GM23338 (cell line): ENCODE data around the gene FMN1. TPM values are rescaled to one million over a fixed set of nuclear protein-coding genes. Genes with fewer than 3 reads are reported as not detected.
A peak's percentile ranks its signal among the peaks of the same experiment; 100 is the strongest.

Experiments
- ATAC-seq: fragments of 200-7000 bp; cut with Tn5 transposase; 3 replicates; pipeline ENCODE4 v1.9.1; 2020
- DNase-seq: peaks from one replicate; pipeline ENCODE4 v3.0.0-alpha.2; 2015; ENCODE audit warnings: low spot score
- H2AFZ ChIP-seq: fragments of 200-600 bp; sonication (generic); 2 replicates; pipeline ENCODE4 v1.8.0; 2016; ENCODE audit warnings: antibody characterized with exemption, mild to moderate bottlenecking, moderate library complexity
- H3F3A ChIP-seq: fragments of 200-600 bp; sonication (generic); replicated peaks from 2 replicates; pipeline ENCODE4 v1.8.0; 2017; ENCODE audit warnings: antibody characterized with exemption, mixed run types, low read depth
- H3K27ac ChIP-seq: fragments of 200-600 bp; sonication (generic); 2 replicates; pipeline ENCODE4 v1.6.1; 2016; ENCODE audit warnings: low read depth
- H3K27me3 ChIP-seq: fragments of 200-600 bp; sonication (generic); 2 replicates; pipeline ENCODE4 v1.8.0; 2016; ENCODE audit warnings: mild to moderate bottlenecking, mixed run types, moderate library complexity; ENCODE audit not compliant: insufficient read depth
- H3K36me3 ChIP-seq: fragments of 200-600 bp; sonication (generic); 2 replicates; pipeline ENCODE4 v1.8.0; 2016; ENCODE audit warnings: mild to moderate bottlenecking; ENCODE audit not compliant: insufficient read depth
- H3K4me1 ChIP-seq: fragments of 200-600 bp; sonication (generic); 2 replicates; pipeline ENCODE4 v1.8.0; 2016; ENCODE audit warnings: mild to moderate bottlenecking, moderate library complexity; ENCODE audit not compliant: insufficient read depth
- H3K4me2 ChIP-seq: fragments of 200-600 bp; sonication (generic); 2 replicates; pipeline ENCODE4 v1.7.1; 2017; ENCODE audit warnings: mixed run types
- H3K4me3 ChIP-seq: fragments of 200-600 bp; sonication (generic); 2 replicates; pipeline ENCODE4 v1.6.1; 2016; ENCODE audit warnings: mixed run types
- H3K79me2 ChIP-seq: fragments of 200-600 bp; sonication (generic); replicated peaks from 2 replicates; pipeline ENCODE4 v1.8.0; 2017; ENCODE audit warnings: mild to moderate bottlenecking; ENCODE audit not compliant: insufficient read depth
- H3K9me2 ChIP-seq: fragments of 200-600 bp; sonication (generic); 2 replicates; pipeline ENCODE4 v1.8.0; 2017; ENCODE audit not compliant: insufficient read depth
- H4K20me1 ChIP-seq: fragments of 200-600 bp; sonication (generic); replicated peaks from 2 replicates; pipeline ENCODE4 v1.8.0; 2017; ENCODE audit warnings: mild to moderate bottlenecking; ENCODE audit not compliant: insufficient read depth
- H3K27ac Mint-ChIP-seq: 2 replicates; pipeline ENCODE4 v1.8.0; 2020; ENCODE audit warnings: inconsistent platforms, mild to moderate bottlenecking, moderate library complexity, mixed read lengths
- H3K27me3 Mint-ChIP-seq: 3 replicates; pipeline ENCODE4 v1.8.0; 2022; ENCODE audit warnings: low read depth, mild to moderate bottlenecking, moderate library complexity, mixed read lengths, inconsistent platforms; ENCODE audit not compliant: insufficient read depth, poor library complexity
- H3K36me3 Mint-ChIP-seq: 3 replicates; pipeline ENCODE4 v1.8.0; 2021; ENCODE audit warnings: low read depth, mild to moderate bottlenecking, inconsistent platforms, moderate library complexity, mixed read lengths
- H3K4me1 Mint-ChIP-seq: 3 replicates; pipeline ENCODE4 v1.8.0; 2020; ENCODE audit warnings: mild to moderate bottlenecking, inconsistent platforms, mixed read lengths
- H3K4me3 Mint-ChIP-seq: 3 replicates; pipeline ENCODE4 v1.8.0; 2021; ENCODE audit warnings: moderate library complexity, mild to moderate bottlenecking, inconsistent platforms, mixed read lengths
- H3K9me3 Mint-ChIP-seq: 3 replicates; pipeline ENCODE4 v1.8.0; 2020; ENCODE audit warnings: moderate library complexity, mild to moderate bottlenecking, inconsistent platforms, mixed read lengths
- CREB1 ChIP-seq: fragments of 250-450 bp; sonication (Bioruptor Pico); IDR thresholded peaks from 2 replicates; pipeline ENCODE4 v1.5.0; 2020; ENCODE audit warnings: low read depth, mild to moderate bottlenecking, moderate library complexity
- CTCF ChIP-seq, 2 experiments: fragments of 200-600 bp in 1 of 2; sonication (generic) in 1 of 2; conservative IDR thresholded peaks; 2 replicates each; pipeline versions ENCODE4 v1.5.1 to v1.6.1; 2016 to 2017; ENCODE audit warnings: antibody characterized with exemption in 2 of 2, low read depth in 2 of 2, mild to moderate bottlenecking in 2 of 2, moderate library complexity in 1 of 2
- ETS1 ChIP-seq: IDR thresholded peaks from 2 replicates; pipeline ENCODE4 v1.6.1; 2016; ENCODE audit warnings: antibody characterized with exemption
- EZH2 ChIP-seq: fragments of 200-600 bp; sonication (generic); IDR thresholded peaks from one replicate; pipeline ENCODE4 v1.8.0; 2017; ENCODE audit warnings: antibody characterized with exemption, mild to moderate bottlenecking, low read depth; ENCODE audit not compliant: unreplicated experiment
- EZH2phosphoT487 ChIP-seq: fragments of 200-600 bp; sonication (generic); IDR thresholded peaks from one replicate; pipeline ENCODE4 v1.8.1; 2018; ENCODE audit warnings: antibody characterized with exemption; ENCODE audit not compliant: unreplicated experiment
- JUNB ChIP-seq: IDR thresholded peaks from one replicate; pipeline ENCODE4 v1.6.1; 2016; ENCODE audit warnings: antibody characterized with exemption; ENCODE audit not compliant: unreplicated experiment
- NANOG ChIP-seq: IDR thresholded peaks from 2 replicates; pipeline ENCODE4 v1.6.1; 2016; ENCODE audit warnings: antibody characterized with exemption, borderline replicate concordance
- POLR2AphosphoS5 ChIP-seq: IDR thresholded peaks from 2 replicates; pipeline ENCODE4 v1.6.1; 2016; ENCODE audit warnings: antibody characterized with exemption, low read depth
- REST ChIP-seq: IDR thresholded peaks from one replicate; pipeline ENCODE4 v1.6.1; 2018; ENCODE audit warnings: antibody characterized with exemption; ENCODE audit not compliant: unreplicated experiment
- STAT1 ChIP-seq: IDR thresholded peaks from one replicate; pipeline ENCODE4 v1.6.1; 2016; ENCODE audit warnings: antibody characterized with exemption; ENCODE audit not compliant: unreplicated experiment
- ZNF114 ChIP-seq: fragments of 250-450 bp; sonication (Bioruptor Pico); IDR thresholded peaks from 2 replicates; pipeline ENCODE4 v1.5.0; 2020; ENCODE audit warnings: mild to moderate bottlenecking, moderate library complexity
- ZNF331 ChIP-seq: fragments of 250-450 bp; sonication (Bioruptor Pico); IDR thresholded peaks from 2 replicates; pipeline ENCODE4 v1.5.0; 2020; ENCODE audit warnings: low read depth, mild to moderate bottlenecking, moderate library complexity
- ZNF462 ChIP-seq: fragments of 250-450 bp; sonication (Bioruptor Pico); IDR thresholded peaks from 2 replicates; pipeline ENCODE4 v1.5.0; 2020; ENCODE audit warnings: mild to moderate bottlenecking, moderate library complexity
- polyA plus RNA-seq: library from polyadenylated mRNA; unstranded; fragments of >200 nt; fragmentation: Nextera tagmentation; extraction: Ambion mirVana; gene quantifications from 2 replicates; pipeline ENCODE4 v1.2.1, GENCODE V29; 2016
- total RNA-seq: library from RNA; depleted of rRNA; stranded (reverse); fragments of >200 nt; shearing (Covaris generic); gene quantifications from 2 replicates; pipeline ENCODE4 v1.2.3, GENCODE V29; 2014

The FMN1 gene
- total and polyA plus RNA-seq, 2 experiments from 2014 or later: 1.2 to 1.6 TPM

GRCh38 chr15:33194237-33194636 lies 277 bp downstream of the FMN1 start:
- DNase-seq: peak; percentile 35

More at GRCh38 chr15:33194237-33194636, 277 bp downstream of the FMN1 start:
- Mint-ChIP-seq H3K27ac (no peak overlapping the region), H3K9me3 (no peaks in the 10 kb centered on the region), H3K4me1 (peaks cover 13% of the 10 kb centered on the region; the same call in 2 of the 3 replicates), H3K36me3 (no peaks in the 10 kb centered on the region), H3K4me3 (peak overlapping the region; percentile 86), H3K27me3 (peaks cover 10% of the 10 kb centered on the region)
- H3K4me1 ChIP-seq: peaks cover 8% of the 10 kb centered on the region
- H3K9me2 ChIP-seq: no peaks in the 10 kb centered on the region
- H4K20me1 ChIP-seq: no peaks in the 10 kb centered on the region
- ATAC-seq: peak; percentile 27
- no peaks in the 10 kb centered on the region for H3K36me3 ChIP-seq
- no peaks in the 10 kb centered on the region for H3K79me2 ChIP-seq
- H3K27me3 ChIP-seq: no peaks in the 10 kb centered on the region
- H3K4me2 ChIP-seq: peak overlapping the region; percentile 81
- H3F3A ChIP-seq: no peaks in the 10 kb centered on the region
- no peak overlapping the region for H3K27ac ChIP-seq
- peak overlapping the region; percentile 97; the same call in 1 of the 2 replicates for H2AFZ ChIP-seq
- peak overlapping the region; percentile 69 for H3K4me3 ChIP-seq
- no peak for TF ChIP-seq ZNF114 (CRISPR knock-in tag)
- TF ChIP-seq JUNB: no peak
- no peak for TF ChIP-seq EZH2
- TF ChIP-seq ZNF331 (CRISPR knock-in tag): no peak
- TF ChIP-seq ETS1: no peak
- no peak for TF ChIP-seq STAT1
- no peak for TF ChIP-seq NANOG
- no peak for TF ChIP-seq POLR2AphosphoS5
- no peak for TF ChIP-seq CREB1
- no peak for TF ChIP-seq CTCF (conservative IDR thresholded peaks at IDR 0.05; ENCODE audit: low read depth in 2 of 2)
- no peak for TF ChIP-seq REST
- no peak for TF ChIP-seq EZH2phosphoT487
- no peak for TF ChIP-seq ZNF462 (CRISPR knock-in tag)
